Panc1 (cell line): Measurements from ENCODE around the gene SHANK3.

Source experiments
- CTCF ChIP-seq: fragments of 450-650 bp; IDR thresholded peaks from 2 replicates; pipeline ENCODE4 v1.5.1; 2017; ENCODE audit warnings: mild to moderate bottlenecking
- POLR2AphosphoS5 ChIP-seq: IDR thresholded peaks from 2 replicates; pipeline ENCODE4 v1.6.1; 2012; ENCODE audit warnings: mild to moderate bottlenecking, low read depth, low read length, moderate library complexity
- SIN3A ChIP-seq: IDR thresholded peaks from 2 replicates; pipeline ENCODE4 v1.6.1; 2012; ENCODE audit warnings: low read depth, mild to moderate bottlenecking, low read length, moderate library complexity, borderline replicate concordance; ENCODE audit not compliant: insufficient read depth

DNA sequence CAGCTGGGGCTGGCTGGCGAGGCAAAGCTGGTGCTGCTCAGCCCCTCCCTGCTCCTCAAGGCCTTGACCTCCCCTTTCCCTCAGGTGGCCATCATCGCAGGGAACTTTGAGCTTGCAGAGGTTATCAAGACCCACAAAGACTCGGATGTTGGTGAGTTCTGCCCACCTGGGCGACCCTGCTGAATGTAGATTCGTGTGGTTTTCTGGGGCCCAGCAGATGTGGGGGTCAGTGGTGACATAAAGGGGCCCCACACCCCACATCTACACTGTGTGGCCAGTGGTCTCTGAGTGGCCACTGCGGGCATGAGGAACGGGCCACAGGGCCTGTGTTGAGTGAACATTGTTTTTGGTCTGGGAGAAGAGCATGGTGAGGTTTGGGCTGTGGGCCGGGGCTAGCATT is 11.9 kb downstream of the SHANK3 start:
- TF ChIP-seq CTCF (no peak), POLR2AphosphoS5 (no peak), SIN3A (no peak)
